HG03565 (cell line): ENCODE results near the gene DYNC2H1.

Experiments used
- ATAC-seq: cut with Tn5 transposase; IDR thresholded peaks from one replicate; pipeline ENCODE4 v1.9.1; 2021; ENCODE audit warnings: mild to moderate bottlenecking, moderate library complexity; ENCODE audit not compliant: unreplicated experiment

Gene DYNC2H1

DNA sequence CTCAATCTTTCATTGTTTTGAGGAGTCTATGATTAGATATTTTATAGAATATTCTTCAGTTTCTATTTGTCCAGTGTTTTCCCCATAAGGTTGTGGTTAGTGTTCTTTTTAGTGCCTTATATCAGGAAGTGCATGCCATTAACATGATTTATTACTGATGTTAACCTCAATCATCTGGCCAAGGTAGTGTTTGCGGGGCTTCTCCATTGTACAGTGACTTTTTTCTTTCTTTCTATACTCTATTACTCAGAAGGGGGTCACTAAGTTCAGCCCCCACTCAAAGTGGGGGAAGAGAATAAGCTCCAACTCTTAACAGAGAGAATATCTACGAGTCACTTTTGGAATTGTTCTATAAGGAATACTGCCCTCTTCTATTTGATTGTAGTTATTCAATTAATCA, 415.8 kb downstream of the DYNC2H1 start:
- no peak for ATAC-seq

DNA sequence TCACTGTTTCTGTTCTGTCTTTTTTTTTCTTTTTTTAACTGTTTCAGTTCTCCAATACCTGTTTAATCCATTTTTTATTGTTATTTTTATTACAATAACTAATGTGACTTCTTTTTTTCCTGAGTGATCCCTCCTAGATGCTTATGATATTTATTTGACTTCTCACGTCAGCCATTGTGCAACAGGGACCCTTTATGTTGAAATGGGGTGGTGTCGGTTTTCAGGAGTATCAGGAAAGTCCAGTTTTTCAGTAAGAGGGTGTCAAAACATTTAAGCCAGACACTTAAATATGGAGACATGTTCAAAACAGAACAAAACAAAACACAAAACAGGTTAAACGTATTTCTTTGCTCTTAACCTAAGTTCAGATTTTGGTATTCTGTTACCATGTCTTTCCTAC, 418.8 kb downstream of the DYNC2H1 start:
- ATAC-seq = no peak

DNA sequence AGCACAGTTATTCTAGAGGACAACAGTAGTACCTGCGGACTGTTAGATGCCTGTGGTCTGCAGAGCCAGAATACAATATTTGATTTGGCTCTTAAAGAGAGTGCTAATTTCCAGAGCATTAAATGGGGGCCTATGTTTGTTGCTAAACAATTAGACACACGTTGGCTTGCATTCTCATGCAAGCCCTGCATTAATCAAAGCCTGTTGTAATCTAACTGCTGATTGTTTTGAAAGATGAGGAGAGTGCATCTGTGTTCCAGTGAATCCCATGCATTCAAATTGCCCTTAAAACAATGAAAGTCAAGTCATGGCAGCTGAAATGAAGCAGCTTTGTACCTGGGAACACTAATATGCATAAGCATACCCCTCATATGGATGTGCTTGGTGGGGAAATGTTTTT, 419.4 kb downstream of the DYNC2H1 start:
- ATAC-seq = no peak

DNA sequence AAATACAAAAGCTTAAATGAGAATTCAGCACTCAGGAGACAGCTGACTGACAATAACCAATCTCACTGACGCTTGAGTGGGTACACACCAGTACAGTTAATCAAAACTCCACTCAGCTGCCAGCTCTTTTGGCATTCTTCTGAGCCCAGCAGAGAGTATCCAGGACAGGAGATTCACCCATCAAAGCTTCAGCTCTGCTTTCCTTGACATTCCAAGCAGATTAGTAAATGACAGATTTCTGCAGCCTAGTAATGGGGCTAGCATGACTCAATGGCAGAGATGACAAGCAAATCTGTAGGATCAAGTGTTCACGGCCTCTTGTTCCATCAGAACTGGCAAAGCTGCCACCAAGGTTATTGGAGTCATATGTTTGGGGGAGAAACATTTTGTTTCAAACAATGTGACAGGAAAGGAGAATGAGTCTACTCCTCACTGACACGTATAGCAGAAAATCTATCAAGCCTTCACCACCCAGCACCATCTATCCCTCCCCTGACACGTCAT, 420.0 kb downstream of the DYNC2H1 start:
- no peak for ATAC-seq
